Activated CD4-positive, alpha-beta T cell treated with anti-CD3 and anti-CD28 coated beads, Interleukin-2, amount 50 U/mL, for 16 hours (primary cell): Measurements from ENCODE around the gene CDK5R1.
A peak's percentile ranks its signal among the peaks of the same experiment; 100 is the strongest.
"Not testable (repeated sequence)": the region's sequence is repeated elsewhere in the genome, so short reads cannot be mapped to it uniquely, and the experiment has no call there.

Experiments used
- DNase-seq: peaks from one replicate; pipeline ENCODE4 v3.0.0-alpha.2; 2020

Gene CDK5R1

DNA sequence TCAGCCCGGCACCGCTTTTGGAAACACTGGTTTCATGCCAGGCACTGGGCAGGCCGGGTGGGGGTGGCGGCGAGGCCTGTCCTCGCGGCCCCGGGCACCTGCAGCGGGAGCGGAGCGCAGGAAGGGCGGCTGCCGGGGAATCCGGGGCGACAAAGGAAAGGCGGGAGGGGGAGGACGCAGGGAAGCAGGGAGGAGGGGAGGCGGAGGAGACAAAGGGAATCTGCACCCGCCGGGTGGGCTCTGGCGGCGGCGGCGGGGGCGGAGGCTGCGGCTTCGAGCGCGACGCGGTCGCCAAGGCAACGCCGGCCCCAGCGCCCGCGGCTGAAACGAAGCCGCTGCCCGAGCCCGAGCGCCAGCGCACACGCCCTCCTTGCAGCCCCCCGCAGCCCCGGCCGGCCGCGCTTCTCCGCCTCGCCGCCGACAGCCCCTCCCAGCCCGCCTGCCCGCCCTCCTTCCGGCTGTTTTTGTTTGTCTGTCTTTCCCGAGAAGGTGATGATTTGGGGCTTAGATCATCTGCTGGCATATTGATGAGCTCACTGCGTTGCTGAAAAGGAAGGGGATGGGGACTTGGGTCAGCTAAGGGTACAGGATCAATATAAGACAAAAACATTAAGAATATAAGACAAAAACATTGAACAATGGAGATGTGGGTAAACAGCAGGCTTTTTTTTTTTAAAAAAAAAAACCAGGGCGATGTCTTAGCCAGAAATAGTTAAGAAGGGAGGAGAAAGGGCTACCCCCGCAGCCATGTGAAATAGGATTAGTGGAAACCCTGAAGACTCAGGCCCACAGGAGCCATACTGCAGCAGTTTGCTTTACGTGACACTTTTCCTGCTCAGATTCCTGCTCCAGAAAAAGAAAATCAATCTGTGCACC lies 32.7 kb downstream of the CDK5R1 start:
- DNase-seq = peak; percentile 55

- DNase-seq = peak; percentile 38
These were observed 33.4 kb downstream of the CDK5R1 start for GRCh38 chr17:32520104-32520701.

- no peak for DNase-seq
These were observed 34.1 kb downstream of the CDK5R1 start for GRCh38 chr17:32520737-32521404.

GRCh38 chr17:32523017-32523680 lies 36.4 kb downstream of the CDK5R1 start:
- DNase-seq = peak; percentile 93

DNA sequence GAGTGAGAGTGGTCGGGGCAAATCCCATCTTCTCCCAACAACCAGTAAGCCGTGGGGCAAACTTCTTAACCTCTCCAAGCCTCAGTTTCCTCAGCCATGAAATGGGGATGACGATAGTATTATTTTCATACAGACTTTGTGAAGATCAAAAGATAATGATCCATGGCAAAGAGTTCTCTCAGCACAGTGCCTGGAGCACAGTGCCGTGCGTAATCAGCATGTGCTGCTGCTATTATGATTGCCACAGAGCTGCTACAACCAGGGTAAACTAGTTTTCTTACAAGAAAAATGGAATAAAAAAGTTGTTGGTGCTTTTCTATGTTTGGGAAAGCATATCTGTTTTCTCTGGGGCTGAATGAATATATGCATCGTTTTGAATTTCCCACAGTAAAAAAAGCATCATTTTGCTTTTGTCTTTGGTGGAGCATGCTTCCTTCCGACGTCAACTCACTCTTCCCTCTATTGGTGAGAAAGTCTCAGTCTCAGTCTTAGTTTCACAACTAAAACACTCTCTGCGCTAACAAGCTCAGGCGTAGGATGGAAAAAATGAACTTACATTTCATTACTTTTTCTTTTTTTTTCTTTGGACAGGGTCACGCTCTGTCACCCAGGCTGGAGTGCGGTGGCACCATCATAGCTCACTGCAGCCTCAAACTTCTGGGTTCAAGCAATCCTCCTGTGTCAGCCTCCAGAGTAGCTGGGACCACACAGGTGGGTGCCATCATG lies 37.2 kb downstream of the CDK5R1 start:
- DNase-seq = peak; percentile 82

- not testable (repeated sequence) for DNase-seq
These were observed 37.7 kb downstream of the CDK5R1 start for GRCh38 chr17:32524553-32524880.

GRCh38 chr17:32525122-32525521 lies 38.3 kb downstream of the CDK5R1 start:
- DNase-seq = no peak

DNA sequence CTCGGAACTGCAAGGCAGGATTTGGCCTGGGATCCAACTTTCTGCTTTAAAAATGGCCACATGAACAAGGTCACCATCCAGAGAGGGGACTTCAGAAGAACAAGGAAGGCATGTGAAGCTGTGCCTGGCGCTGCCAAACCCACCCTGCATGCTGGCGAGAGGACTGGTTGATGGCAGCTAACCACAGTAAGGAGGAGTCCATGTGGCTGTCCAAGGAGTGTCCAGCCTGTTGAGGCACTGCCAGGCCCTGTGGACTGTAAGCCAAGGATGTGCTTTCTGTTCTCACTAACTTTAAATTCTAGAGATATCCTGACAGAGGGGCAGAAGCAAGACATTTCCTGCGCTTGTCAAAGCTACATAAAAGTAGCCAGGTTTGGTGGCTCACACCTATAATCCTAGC lies 40.4 kb downstream of the CDK5R1 start:
- no peak for DNase-seq

DNA sequence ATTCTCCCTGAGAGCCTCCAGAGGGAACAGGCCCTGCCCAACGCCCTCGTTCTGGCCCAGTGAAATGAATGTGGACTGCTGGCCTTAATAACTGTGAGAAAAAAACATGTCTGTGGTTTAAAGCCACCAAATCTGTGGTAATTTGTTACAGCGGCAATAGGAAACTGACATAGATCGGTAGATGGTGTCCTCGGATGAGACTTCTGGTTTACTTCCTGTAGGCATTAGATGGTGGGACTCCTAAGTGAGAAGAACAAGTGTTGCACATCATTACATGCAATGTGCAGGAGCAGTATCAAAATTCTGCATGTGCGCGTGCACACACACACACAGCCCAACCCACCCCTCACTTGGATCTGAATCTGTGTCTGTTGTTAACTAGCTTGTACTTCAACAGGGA lies 42.0 kb downstream of the CDK5R1 start:
- no peak for DNase-seq

DNA sequence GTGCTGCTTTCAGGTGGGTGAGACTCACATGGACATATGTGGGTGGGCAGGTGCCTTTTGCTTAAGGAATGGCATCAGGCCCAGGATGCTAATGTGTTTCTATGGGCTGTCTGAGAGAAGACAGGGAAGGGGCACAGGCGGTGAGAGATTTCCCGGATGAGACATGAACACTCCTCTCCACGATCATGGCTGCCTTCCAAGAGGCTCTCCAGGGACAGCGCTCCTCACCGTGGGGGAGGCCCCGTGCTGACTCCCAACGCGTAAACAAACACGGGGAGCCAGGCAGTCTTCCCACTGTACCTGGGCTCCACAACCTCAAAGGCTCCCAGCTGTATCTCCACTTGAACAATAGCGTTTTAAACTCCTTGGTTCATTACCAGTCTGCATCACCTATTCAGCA lies 42.8 kb downstream of the CDK5R1 start:
- no peak for DNase-seq

- DNase-seq = no peak
These were observed 46.5 kb downstream of the CDK5R1 start for GRCh38 chr17:32533296-32533695.

GRCh38 chr17:32536736-32537643 lies 50.2 kb downstream of the CDK5R1 start:
- DNase-seq = no peak
